ENCODE data around the gene STARD6.

GRCh38 chr18:54359233-54359632 lies 1.6 kb upstream of the STARD6 start:
- no peak for TF ChIP-seq CTCF (IDR thresholded peaks at IDR 0.05)
- no peak for TF ChIP-seq POLR2A (IDR thresholded peaks at IDR 0.05)
- TF ChIP-seq POLR2AphosphoS5 (IDR thresholded peaks at IDR 0.05), result no peak
- TF ChIP-seq EP300 (IDR thresholded peaks at IDR 0.05), result no peak

Data from upper lobe of left lung (tissue), 4 donors.